ENCODE data around the gene ZNF460.
A peak's percentile ranks its signal among the peaks of the same experiment; 100 is the strongest.
"Not testable (repeated sequence)": the region's sequence is repeated elsewhere in the genome, so short reads cannot be mapped to it uniquely, and the experiment has no call there.

Gene ZNF460

DNA sequence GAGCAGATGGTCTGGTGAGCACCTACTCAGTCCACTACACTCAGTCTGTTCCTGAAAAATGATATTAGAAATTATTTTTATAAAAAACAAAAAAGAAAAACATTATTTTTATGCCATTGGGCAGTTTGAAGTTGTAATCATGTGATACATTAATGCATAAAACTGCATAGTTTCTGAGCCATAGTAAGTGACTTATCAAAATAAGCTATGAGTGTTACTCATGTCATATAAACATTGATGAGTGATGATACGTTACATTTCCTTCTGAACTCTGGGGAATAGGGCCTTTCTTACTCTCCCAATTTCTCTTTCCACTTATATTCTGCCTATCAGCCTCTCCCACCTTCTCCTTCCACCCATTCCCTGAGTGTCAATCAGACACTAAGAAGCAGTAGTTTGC lies 31.0 kb upstream of the ZNF460 start:
- peaks cover 76% of the 10 kb centered on the region for H3K36me3 ChIP-seq (ENCODE audit: control insufficient read depth, insufficient read depth, low read length)
- H3K9ac ChIP-seq (ENCODE audit: low read depth, low read length) = no peak overlapping the region
- no peak overlapping the region for H3K4me3 ChIP-seq (ENCODE audit: low read depth, low read length)
- H3K9me3 ChIP-seq (ENCODE audit: control insufficient read depth, insufficient read depth, low read length) = no peaks in the 10 kb centered on the region
- H3K27ac ChIP-seq (ENCODE audit: low read depth, low read length) = no peak overlapping the region
- H3K27me3 ChIP-seq (ENCODE audit: control insufficient read depth, insufficient read depth, low read length) = no peaks in the 10 kb centered on the region
- no peaks in the 10 kb centered on the region for H3K4me1 ChIP-seq (ENCODE audit: control insufficient read depth, insufficient read depth, low read length)

DNA sequence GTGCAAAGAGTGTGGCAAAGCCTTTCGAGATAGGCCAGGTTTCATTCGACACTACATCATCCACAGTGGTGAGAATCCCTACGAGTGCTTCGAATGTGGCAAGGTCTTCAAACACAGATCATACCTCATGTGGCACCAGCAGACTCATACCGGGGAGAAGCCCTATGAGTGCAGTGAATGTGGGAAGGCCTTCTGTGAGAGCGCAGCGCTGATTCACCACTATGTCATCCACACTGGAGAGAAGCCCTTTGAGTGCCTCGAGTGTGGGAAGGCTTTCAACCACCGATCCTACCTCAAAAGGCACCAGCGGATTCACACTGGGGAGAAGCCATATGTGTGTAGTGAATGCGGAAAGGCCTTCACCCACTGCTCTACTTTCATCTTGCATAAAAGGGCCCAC lies 26.5 kb upstream of the ZNF460 start:
- peaks cover 60% of the 10 kb centered on the region for H3K36me3 ChIP-seq (ENCODE audit: control insufficient read depth, insufficient read depth, low read length)

DNA sequence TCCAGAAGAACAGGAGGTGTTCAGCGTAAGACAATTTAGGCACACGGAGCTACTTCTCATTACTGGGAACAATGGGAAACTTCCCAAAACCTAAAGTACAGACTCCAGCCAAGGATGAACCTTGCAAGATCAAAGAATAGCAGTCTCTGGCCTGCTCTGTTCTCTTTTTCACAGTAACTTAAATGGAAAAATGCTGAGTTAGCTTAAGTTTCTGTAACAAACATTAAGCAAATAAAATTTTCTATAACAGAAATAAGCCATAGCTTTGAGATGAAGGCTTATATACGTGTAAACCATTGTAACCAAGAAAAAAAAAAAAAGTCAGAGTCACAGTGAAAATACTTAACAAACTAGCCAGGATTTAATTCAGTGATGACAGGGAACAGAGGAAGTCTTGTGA lies 18.2 kb upstream of the ZNF460 start:
- H3K27ac ChIP-seq (ENCODE audit: low read depth, low read length) = no peak overlapping the region
- no peaks in the 10 kb centered on the region for H3K27me3 ChIP-seq (ENCODE audit: control insufficient read depth, insufficient read depth, low read length)
- no peak overlapping the region for H3K4me3 ChIP-seq (ENCODE audit: low read depth, low read length)
- H3K9ac ChIP-seq (ENCODE audit: low read depth, low read length) = no peak overlapping the region
- no peaks in the 10 kb centered on the region for H3K9me3 ChIP-seq (ENCODE audit: control insufficient read depth, insufficient read depth, low read length)
- peaks cover 10% of the 10 kb centered on the region for H3K4me1 ChIP-seq (ENCODE audit: control insufficient read depth, insufficient read depth, low read length)
- 0 out of 2 replicates have a peak, but pooled peaks cover 2% of the 10 kb centered on the region for H3K36me3 ChIP-seq (ENCODE audit: control insufficient read depth, insufficient read depth, low read length)

More for the DNA sequence above, 26.5 kb upstream of the ZNF460 start:
- H3K4me1 ChIP-seq (ENCODE audit: control insufficient read depth, insufficient read depth, low read length); H3K9ac ChIP-seq (ENCODE audit: low read depth, low read length); H3K27me3 ChIP-seq (ENCODE audit: control insufficient read depth, insufficient read depth, low read length); H3K27ac ChIP-seq (ENCODE audit: low read depth, low read length); H3K4me3 ChIP-seq (ENCODE audit: low read depth, low read length); H3K9me3 ChIP-seq (ENCODE audit: control insufficient read depth, insufficient read depth, low read length): not testable (repeated sequence)

DNA sequence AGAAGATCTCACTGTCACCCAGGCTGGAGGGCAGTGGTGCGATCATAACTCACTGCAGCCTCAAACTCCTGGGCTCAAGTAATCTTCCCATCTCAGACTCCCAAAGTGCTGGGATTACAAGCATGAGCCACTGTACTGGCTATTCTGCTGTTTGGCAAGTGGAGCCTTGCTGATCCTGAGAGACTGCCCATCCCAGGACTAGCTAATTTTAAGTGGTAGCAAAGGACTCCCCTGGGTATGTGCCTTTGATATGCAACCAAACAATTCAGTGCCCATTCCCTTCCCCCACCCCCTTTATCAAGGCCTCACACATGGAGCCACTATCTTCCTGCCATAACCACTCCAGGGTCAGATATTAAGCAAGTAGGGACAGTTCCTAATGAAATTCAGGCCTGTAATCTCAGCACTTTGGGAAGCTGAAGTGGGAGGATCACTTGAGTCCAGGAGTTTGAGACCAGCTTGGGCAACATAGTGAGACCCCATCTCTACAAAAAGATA lies 17.0 kb upstream of the ZNF460 start:
- Histone ChIP-seq H3K9me3 (ENCODE audit: control insufficient read depth, insufficient read depth, low read length) (no peaks in the 10 kb centered on the region), H3K4me3 (ENCODE audit: low read depth, low read length) (no peak overlapping the region), H3K27me3 (ENCODE audit: control insufficient read depth, insufficient read depth, low read length) (no peaks in the 10 kb centered on the region), H3K9ac (ENCODE audit: low read depth, low read length) (no peak overlapping the region), H3K4me1 (ENCODE audit: control insufficient read depth, insufficient read depth, low read length) (peaks cover 10% of the 10 kb centered on the region), H3K36me3 (ENCODE audit: control insufficient read depth, insufficient read depth, low read length) (0 out of 2 replicates have a peak, but pooled peaks cover 2% of the 10 kb centered on the region), H3K27ac (ENCODE audit: low read depth, low read length) (no peak overlapping the region)

DNA sequence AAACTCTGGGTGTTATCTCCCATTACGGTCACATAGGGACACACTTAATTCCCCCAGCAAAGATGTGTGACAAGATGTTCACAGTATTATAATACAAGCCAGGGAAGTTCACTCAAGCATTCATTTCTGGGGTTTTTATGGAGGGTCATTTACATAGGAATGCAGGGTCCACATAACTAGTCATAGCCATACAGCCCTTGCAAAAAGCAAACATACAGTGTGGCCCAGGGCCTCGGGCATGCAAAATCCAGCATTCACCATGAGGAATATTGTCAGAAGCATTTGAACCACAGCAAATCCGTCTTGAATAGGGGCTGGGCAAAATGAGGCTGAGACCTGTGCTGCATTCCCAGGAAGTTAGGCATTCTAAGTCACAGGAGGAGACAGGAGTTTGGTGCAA lies 13.0 kb upstream of the ZNF460 start:
- no peaks in the 10 kb centered on the region for H3K36me3 ChIP-seq (ENCODE audit: control insufficient read depth, insufficient read depth, low read length)
- H3K27me3 ChIP-seq (ENCODE audit: control insufficient read depth, insufficient read depth, low read length) = no peaks in the 10 kb centered on the region

DNA sequence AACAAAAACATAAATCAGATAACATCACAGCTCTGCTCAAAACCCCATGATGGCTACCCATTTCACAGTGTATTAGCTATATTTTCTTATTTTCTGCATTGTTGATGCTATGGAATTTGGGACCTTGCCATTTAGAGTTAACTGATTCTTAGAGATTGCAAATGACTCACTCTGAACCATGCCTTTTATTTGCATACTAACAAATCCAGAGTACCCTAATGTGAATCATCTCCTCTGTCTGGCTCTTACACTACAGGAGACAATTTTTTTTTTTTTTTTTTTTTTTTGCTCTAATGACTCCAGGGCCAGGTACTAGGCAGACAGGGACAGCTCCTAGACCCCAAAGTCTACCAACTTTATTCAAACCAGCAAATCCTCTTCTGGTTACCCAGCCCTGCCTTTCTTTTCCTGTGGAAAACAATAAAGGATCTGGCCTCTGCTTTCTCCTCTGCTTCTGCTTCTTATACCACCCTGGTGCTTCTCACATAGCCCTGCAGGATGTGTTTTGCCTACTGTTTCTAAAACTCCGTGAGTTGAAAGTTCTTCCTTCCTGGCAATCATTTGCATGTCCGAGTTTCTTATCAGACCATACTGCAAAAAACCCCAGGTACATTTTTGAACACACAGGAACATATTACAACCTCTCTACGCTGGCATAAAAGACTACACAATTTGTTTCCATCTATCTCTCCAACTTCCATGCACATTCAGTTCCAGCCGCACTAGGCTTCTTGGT lies 10.6 kb upstream of the ZNF460 start:
- no peaks in the 10 kb centered on the region for H3K4me1 ChIP-seq (ENCODE audit: control insufficient read depth, insufficient read depth, low read length)

More for the DNA sequence above, 13.0 kb upstream of the ZNF460 start:
- no peak overlapping the region for H3K9ac ChIP-seq (ENCODE audit: low read depth, low read length)
- no peaks in the 10 kb centered on the region for H3K9me3 ChIP-seq (ENCODE audit: control insufficient read depth, insufficient read depth, low read length)
- no peak overlapping the region for H3K27ac ChIP-seq (ENCODE audit: low read depth, low read length)
- peaks cover 10% of the 10 kb centered on the region for H3K4me1 ChIP-seq (ENCODE audit: control insufficient read depth, insufficient read depth, low read length)
- H3K4me3 ChIP-seq (ENCODE audit: low read depth, low read length) = no peak overlapping the region

DNA sequence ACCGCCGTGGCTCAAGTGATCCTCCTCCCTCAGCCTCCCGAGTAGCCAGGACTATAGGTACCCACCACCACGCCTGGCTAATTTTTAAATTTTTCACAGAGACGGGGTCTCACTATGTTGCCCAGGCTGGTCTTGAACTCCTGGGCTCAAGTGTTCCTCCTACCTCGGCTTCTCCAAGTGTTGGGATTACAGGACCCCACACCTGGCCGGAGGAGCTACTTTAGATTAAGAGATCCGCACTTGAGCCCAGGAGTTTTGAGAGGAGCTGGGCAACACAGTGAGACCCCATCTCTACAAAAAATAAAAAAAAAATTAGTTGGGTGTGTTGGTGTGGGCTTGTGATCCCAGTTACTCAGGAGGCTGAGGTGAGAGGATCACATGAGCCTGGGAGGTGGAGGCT lies 9.0 kb upstream of the ZNF460 start:
- no peaks in the 10 kb centered on the region for H3K9me3 ChIP-seq (ENCODE audit: control insufficient read depth, insufficient read depth, low read length)
- no peak overlapping the region for H3K4me3 ChIP-seq (ENCODE audit: low read depth, low read length)
- no peak overlapping the region for H3K27ac ChIP-seq (ENCODE audit: low read depth, low read length)
- H3K36me3 ChIP-seq (ENCODE audit: control insufficient read depth, insufficient read depth, low read length) = no peaks in the 10 kb centered on the region
- no peak overlapping the region for H3K9ac ChIP-seq (ENCODE audit: low read depth, low read length)
- H3K4me1 ChIP-seq (ENCODE audit: control insufficient read depth, insufficient read depth, low read length) = no peaks in the 10 kb centered on the region
- H3K27me3 ChIP-seq (ENCODE audit: control insufficient read depth, insufficient read depth, low read length) = no peaks in the 10 kb centered on the region

More for the DNA sequence above, 10.6 kb upstream of the ZNF460 start:
- H3K9ac ChIP-seq (ENCODE audit: low read depth, low read length) = no peak overlapping the region
- no peaks in the 10 kb centered on the region for H3K9me3 ChIP-seq (ENCODE audit: control insufficient read depth, insufficient read depth, low read length)
- H3K36me3 ChIP-seq (ENCODE audit: control insufficient read depth, insufficient read depth, low read length) = no peaks in the 10 kb centered on the region
- no peaks in the 10 kb centered on the region for H3K27me3 ChIP-seq (ENCODE audit: control insufficient read depth, insufficient read depth, low read length)
- H3K4me3 ChIP-seq (ENCODE audit: low read depth, low read length) = no peak overlapping the region
- no peak overlapping the region for H3K27ac ChIP-seq (ENCODE audit: low read depth, low read length)

DNA sequence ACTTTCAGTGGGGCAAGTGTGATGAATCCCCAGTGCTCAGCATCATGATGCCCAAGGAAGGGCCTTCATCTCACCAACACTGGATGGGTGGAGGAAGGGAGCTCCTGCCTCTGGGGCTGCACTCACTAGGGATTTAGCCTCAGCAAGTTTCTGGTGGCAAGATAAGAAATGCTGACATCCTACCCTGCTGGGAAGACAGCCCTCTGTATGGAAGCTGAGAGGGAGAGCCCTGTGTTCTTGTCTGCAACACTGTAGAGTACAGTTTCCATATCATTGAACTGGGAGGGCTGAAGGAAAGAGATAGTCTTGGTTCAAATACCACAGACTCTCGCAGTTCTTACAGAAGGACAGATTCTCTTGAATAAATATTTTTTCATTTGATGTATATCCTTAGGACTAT lies 7.3 kb upstream of the ZNF460 start:
- Histone ChIP-seq H3K9ac (ENCODE audit: low read depth, low read length) (no peak overlapping the region), H3K36me3 (ENCODE audit: control insufficient read depth, insufficient read depth, low read length) (no peaks in the 10 kb centered on the region), H3K4me1 (ENCODE audit: control insufficient read depth, insufficient read depth, low read length) (no peaks in the 10 kb centered on the region), H3K4me3 (ENCODE audit: low read depth, low read length) (no peak overlapping the region), H3K27me3 (ENCODE audit: control insufficient read depth, insufficient read depth, low read length) (no peaks in the 10 kb centered on the region), H3K27ac (ENCODE audit: low read depth, low read length) (no peak overlapping the region), H3K9me3 (ENCODE audit: control insufficient read depth, insufficient read depth, low read length) (no peaks in the 10 kb centered on the region)

DNA sequence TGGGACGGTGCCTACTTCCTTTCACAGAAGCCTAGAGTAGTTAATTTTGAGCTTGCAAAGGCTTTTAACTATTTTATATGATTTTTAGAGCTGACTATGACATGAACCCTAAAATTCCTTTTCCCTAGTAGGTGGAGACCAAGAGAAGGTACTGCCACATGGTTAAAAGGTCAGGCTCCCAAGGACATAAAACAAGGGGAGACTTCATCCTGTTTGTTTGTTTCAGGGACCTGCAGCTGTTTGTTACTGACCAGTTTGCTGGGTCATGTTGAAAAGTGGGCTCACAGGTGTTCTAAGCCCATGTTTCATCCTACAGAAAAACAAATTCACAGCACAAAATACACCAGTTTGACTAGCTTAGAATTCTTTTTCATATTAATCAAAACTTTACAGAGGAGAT lies 3.9 kb upstream of the ZNF460 start:
- H3K4me3 ChIP-seq (ENCODE audit: low read depth, low read length) = no peak overlapping the region
- no peak overlapping the region for H3K9ac ChIP-seq (ENCODE audit: low read depth, low read length)
- no peaks in the 10 kb centered on the region for H3K9me3 ChIP-seq (ENCODE audit: control insufficient read depth, insufficient read depth, low read length)
- H3K27ac ChIP-seq (ENCODE audit: low read depth, low read length) = no peak overlapping the region
- no peaks in the 10 kb centered on the region for H3K27me3 ChIP-seq (ENCODE audit: control insufficient read depth, insufficient read depth, low read length)
- H3K4me1 ChIP-seq (ENCODE audit: control insufficient read depth, insufficient read depth, low read length) = peaks cover 4% of the 10 kb centered on the region; the same call in 1 of the 2 replicates
- no peaks in the 10 kb centered on the region for H3K36me3 ChIP-seq (ENCODE audit: control insufficient read depth, insufficient read depth, low read length)

DNA sequence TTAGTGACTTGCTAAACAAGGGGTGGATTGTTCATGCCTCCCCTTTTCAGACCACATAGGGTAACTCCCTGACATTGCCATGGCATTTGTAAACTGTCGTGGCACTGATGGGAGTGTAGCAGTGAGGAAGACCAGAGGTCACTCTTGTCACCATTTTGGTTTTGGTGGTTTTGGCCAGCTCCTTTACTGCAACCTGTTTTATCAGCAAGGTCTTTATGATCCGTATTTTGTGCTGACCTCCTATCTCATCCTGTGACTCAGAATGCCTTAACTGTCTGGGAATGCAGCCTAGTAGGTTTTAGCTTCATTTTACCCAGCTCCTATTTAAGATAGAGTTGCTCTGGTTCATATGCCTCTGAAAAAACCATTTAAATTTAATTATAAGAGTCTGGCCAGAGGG lies 1.8 kb upstream of the ZNF460 start:
- not testable (repeated sequence) for H3K27ac ChIP-seq (ENCODE audit: low read depth, low read length); H3K4me3 ChIP-seq (ENCODE audit: low read depth, low read length); H3K27me3 ChIP-seq (ENCODE audit: control insufficient read depth, insufficient read depth, low read length); H3K9me3 ChIP-seq (ENCODE audit: control insufficient read depth, insufficient read depth, low read length); H3K4me1 ChIP-seq (ENCODE audit: control insufficient read depth, insufficient read depth, low read length); H3K9ac ChIP-seq (ENCODE audit: low read depth, low read length)
- H3K36me3 ChIP-seq (ENCODE audit: control insufficient read depth, insufficient read depth, low read length) = peaks cover 15% of the 10 kb centered on the region

DNA sequence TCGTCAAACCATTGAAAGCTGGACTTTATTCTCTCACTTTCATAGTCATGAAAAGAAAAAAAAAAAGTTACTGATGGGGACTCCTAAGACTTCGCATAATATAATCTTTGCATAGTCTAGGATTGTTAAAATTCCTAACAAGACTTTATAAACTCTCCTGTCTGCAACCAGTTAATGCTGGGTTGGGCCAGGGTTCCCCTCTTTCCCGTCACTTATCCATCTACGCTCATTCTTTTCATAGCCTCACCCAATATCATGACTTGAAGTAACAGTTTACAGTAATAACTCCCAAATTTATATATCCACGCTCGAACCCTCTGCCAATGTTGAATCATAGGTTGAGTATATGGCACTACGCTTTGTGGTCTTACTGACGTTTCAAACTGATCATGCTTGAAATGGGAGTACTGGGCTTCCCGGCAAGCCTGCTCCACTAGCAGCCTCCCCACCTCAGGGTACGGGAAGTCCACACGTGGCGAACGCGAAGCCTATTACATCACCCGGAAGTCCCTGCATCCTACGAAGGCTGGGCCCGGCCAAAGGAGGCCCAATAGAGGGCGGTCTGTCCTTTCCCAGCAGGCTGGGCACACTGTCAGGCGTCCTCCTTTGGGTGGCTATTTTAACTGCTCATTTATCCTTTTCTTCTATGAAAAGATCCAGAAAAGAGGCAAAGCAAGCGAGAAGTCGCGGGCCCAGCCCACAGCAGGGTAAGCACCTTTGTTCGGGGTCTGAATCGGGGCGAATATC lies 694 bp upstream of the ZNF460 start:
- H3K27me3 ChIP-seq (ENCODE audit: control insufficient read depth, insufficient read depth, low read length) = no peaks in the 10 kb centered on the region
- peaks cover 26% of the 10 kb centered on the region for H3K36me3 ChIP-seq (ENCODE audit: control insufficient read depth, insufficient read depth, low read length)
- H3K4me3 ChIP-seq (ENCODE audit: low read depth, low read length) = peak overlapping the region; percentile 96
- H3K27ac ChIP-seq (ENCODE audit: low read depth, low read length) = peak overlapping the region; percentile 99
- H3K9ac ChIP-seq (ENCODE audit: low read depth, low read length) = peak overlapping the region; percentile 98
- peaks cover 10% of the 10 kb centered on the region; the same call in 1 of the 2 replicates for H3K4me1 ChIP-seq (ENCODE audit: control insufficient read depth, insufficient read depth, low read length)
- no peaks in the 10 kb centered on the region for H3K9me3 ChIP-seq (ENCODE audit: control insufficient read depth, insufficient read depth, low read length)

All from HUES48 (cell line).